Mucosa of stomach (tissue), 1 donor: ENCODE measurements around the gene IBTK.
"Not testable (repeated sequence)": the region's sequence is repeated elsewhere in the genome, so short reads cannot be mapped to it uniquely, and the experiment has no call there.

Experiments used
- H3K27me3 ChIP-seq: one replicate; pipeline ENCODE4 v1.7.0; 2013; ENCODE audit warnings: mild to moderate bottlenecking, low read length; ENCODE audit not compliant: control insufficient read depth, insufficient read depth
- H3K36me3 ChIP-seq: one replicate; pipeline ENCODE4 v1.7.0; 2013; ENCODE audit warnings: low read length; ENCODE audit not compliant: control insufficient read depth, insufficient read depth
- H3K4me1 ChIP-seq: one replicate; pipeline ENCODE4 v1.7.0; 2013; ENCODE audit warnings: mild to moderate bottlenecking, low read length; ENCODE audit not compliant: control insufficient read depth, insufficient read depth
- H3K4me3 ChIP-seq: one replicate; pipeline ENCODE4 v1.7.0; 2013; ENCODE audit warnings: low read length
- H3K9ac ChIP-seq: one replicate; pipeline ENCODE4 v1.7.0; 2013; ENCODE audit warnings: mild to moderate bottlenecking, low read length, moderate library complexity
- H3K9me3 ChIP-seq: one replicate; pipeline ENCODE4 v1.7.0; 2013; ENCODE audit warnings: mild to moderate bottlenecking, low read length, moderate library complexity; ENCODE audit not compliant: control insufficient read depth
- donor health status: Pancreatic carcinoma.

The IBTK gene

GRCh38 chr6:82129797-82130196, 117.7 kb downstream of the IBTK start:
- H3K27me3 ChIP-seq: no peaks in the 10 kb centered on the region
- H3K4me1 ChIP-seq: no peaks in the 10 kb centered on the region
- H3K4me3 ChIP-seq: no peak overlapping the region
- H3K9ac ChIP-seq: no peak overlapping the region
- H3K36me3 ChIP-seq: no peaks in the 10 kb centered on the region
- no peaks in the 10 kb centered on the region for H3K9me3 ChIP-seq

GRCh38 chr6:82128973-82129372, 118.6 kb downstream of the IBTK start:
- H3K9ac ChIP-seq, H3K36me3 ChIP-seq, H3K9me3 ChIP-seq, H3K4me3 ChIP-seq, H3K27me3 ChIP-seq, H3K4me1 ChIP-seq: not testable (repeated sequence)

GRCh38 chr6:82123632-82124031, 123.9 kb downstream of the IBTK start:
- H3K4me3 ChIP-seq: no peak overlapping the region
- H3K4me1 ChIP-seq: no peaks in the 10 kb centered on the region
- H3K36me3 ChIP-seq: no peaks in the 10 kb centered on the region
- H3K27me3 ChIP-seq: no peaks in the 10 kb centered on the region
- no peaks in the 10 kb centered on the region for H3K9me3 ChIP-seq
- no peak overlapping the region for H3K9ac ChIP-seq
